WTC11 (cell line): ENCODE data around the gene ARHGAP45. TPM values are rescaled to one million over a fixed set of nuclear protein-coding genes. Genes with fewer than 3 reads are reported as not detected.

ENCODE experiments used
- ATAC-seq: fragments of 200-7000 bp; cut with Tn5 transposase; 2 replicates; pipeline ENCODE4 v1.10.0; 2021; ENCODE audit warnings: mild to moderate bottlenecking, moderate library complexity
- CTCF ChIA-PET: fragments of 300-600 bp; sonication (Branson Sonifier 250); formaldehyde crosslinking; loops from one replicate; lab custom pipeline; 2021; ENCODE audit warnings: antibody characterized with exemption; lab: Charles Lee
- POLR2A ChIA-PET: fragments of 350-600 bp; sonication (Branson Sonifier 250); formaldehyde crosslinking; loops from one replicate; lab custom pipeline; 2021; ENCODE audit warnings: antibody characterized with exemption; lab: Charles Lee
- DNase-seq: peaks from one replicate; pipeline ENCODE4 v3.0.0; 2021; ENCODE audit warnings: low spot score
- H3K27ac Mint-ChIP-seq: 2 replicates; pipeline ENCODE4 v1.8.0; 2021; ENCODE audit warnings: mixed read lengths
- H3K27me3 Mint-ChIP-seq: 2 replicates; pipeline ENCODE4 v1.8.0; 2021; ENCODE audit warnings: low read depth, mild to moderate bottlenecking, moderate library complexity, mixed read lengths
- H3K36me3 Mint-ChIP-seq: 2 replicates; pipeline ENCODE4 v1.8.0; 2021; ENCODE audit warnings: mixed read lengths
- H3K4me1 Mint-ChIP-seq: 2 replicates; pipeline ENCODE4 v1.8.0; 2022; ENCODE audit warnings: mixed read lengths
- H3K4me3 Mint-ChIP-seq: 2 replicates; pipeline ENCODE4 v1.8.0; 2021; ENCODE audit warnings: mild to moderate bottlenecking, moderate library complexity, mixed read lengths
- H3K9me3 Mint-ChIP-seq: 2 replicates; pipeline ENCODE4 v1.8.0; 2021; ENCODE audit warnings: mixed read lengths
- JAZF1 ChIP-seq: fragments of 250-450 bp; sonication (Bioruptor Pico); IDR thresholded peaks from 2 replicates; pipeline ENCODE4 v1.9.0; 2021; ENCODE audit warnings: moderate library complexity, mild to moderate bottlenecking, inconsistent platforms
- PRRX2 ChIP-seq: fragments of 250-450 bp; sonication (Bioruptor Pico); IDR thresholded peaks from 2 replicates; pipeline ENCODE4 v1.8.0; 2021; ENCODE audit warnings: mild to moderate bottlenecking
- TEAD4 ChIP-seq: sonication (generic); formaldehyde crosslinking; IDR thresholded peaks from 2 replicates; pipeline ENCODE4 v1.8.0; 2022; ENCODE audit warnings: mild to moderate bottlenecking, missing genetic modification reagents
- ZNF232 ChIP-seq: sonication (generic); formaldehyde crosslinking; IDR thresholded peaks from 2 replicates; pipeline ENCODE4 v1.8.0; 2022; ENCODE audit warnings: mild to moderate bottlenecking, missing genetic modification reagents
- ZNF671 ChIP-seq: fragments of 250-450 bp; sonication (Bioruptor Pico); IDR thresholded peaks from 2 replicates; pipeline ENCODE4 v1.8.0; 2021; ENCODE audit warnings: mild to moderate bottlenecking
- total RNA-seq: library from RNA; stranded (reverse); gene quantifications from 3 replicates; pipeline ENCODE4 v1.2.3, GENCODE V29; 2021
- TF ChIP-seq, protein P1 (sequence below): sonication (generic); formaldehyde crosslinking; conservative IDR thresholded peaks from 2 replicates; pipeline ENCODE4 v1.8.1; 2023; ENCODE audit warnings: mild to moderate bottlenecking, low read depth, missing genetic modification reagents, moderate library complexity
- TF ChIP-seq, protein P2 (sequence below): sonication (generic); formaldehyde crosslinking; IDR thresholded peaks from 2 replicates; pipeline ENCODE4 v1.8.1; 2022; ENCODE audit warnings: mild to moderate bottlenecking, moderate library complexity, missing genetic modification reagents
- TF ChIP-seq, protein P3 (sequence below): fragments of 250-450 bp; sonication (Bioruptor Pico); conservative IDR thresholded peaks from 2 replicates; pipeline ENCODE4 v1.9.0; 2021; ENCODE audit warnings: mild to moderate bottlenecking
- TF ChIP-seq, protein P4 (sequence below): sonication (generic); formaldehyde crosslinking; IDR thresholded peaks from 2 replicates; pipeline ENCODE4 v1.8.0; 2023; ENCODE audit warnings: missing genetic modification reagents
- TF ChIP-seq, protein P5 (sequence below): fragments of 250-450 bp; sonication (Bioruptor Pico); IDR thresholded peaks from 2 replicates; pipeline ENCODE4 v1.9.0; 2021; ENCODE audit warnings: mild to moderate bottlenecking
- TF ChIP-seq, protein P6 (sequence below): sonication (generic); formaldehyde crosslinking; IDR thresholded peaks from 2 replicates; pipeline ENCODE4 v1.8.1; 2023; ENCODE audit warnings: mild to moderate bottlenecking, moderate library complexity, missing genetic modification reagents
- TF ChIP-seq, protein P7 (sequence below): sonication (generic); formaldehyde crosslinking; IDR thresholded peaks from 2 replicates; pipeline ENCODE4 v1.8.1; 2023; ENCODE audit warnings: mild to moderate bottlenecking, missing genetic modification reagents

Gene ARHGAP45
- total RNA-seq, 1 experiment from 2014 or later: 40.9 TPM

DNA sequence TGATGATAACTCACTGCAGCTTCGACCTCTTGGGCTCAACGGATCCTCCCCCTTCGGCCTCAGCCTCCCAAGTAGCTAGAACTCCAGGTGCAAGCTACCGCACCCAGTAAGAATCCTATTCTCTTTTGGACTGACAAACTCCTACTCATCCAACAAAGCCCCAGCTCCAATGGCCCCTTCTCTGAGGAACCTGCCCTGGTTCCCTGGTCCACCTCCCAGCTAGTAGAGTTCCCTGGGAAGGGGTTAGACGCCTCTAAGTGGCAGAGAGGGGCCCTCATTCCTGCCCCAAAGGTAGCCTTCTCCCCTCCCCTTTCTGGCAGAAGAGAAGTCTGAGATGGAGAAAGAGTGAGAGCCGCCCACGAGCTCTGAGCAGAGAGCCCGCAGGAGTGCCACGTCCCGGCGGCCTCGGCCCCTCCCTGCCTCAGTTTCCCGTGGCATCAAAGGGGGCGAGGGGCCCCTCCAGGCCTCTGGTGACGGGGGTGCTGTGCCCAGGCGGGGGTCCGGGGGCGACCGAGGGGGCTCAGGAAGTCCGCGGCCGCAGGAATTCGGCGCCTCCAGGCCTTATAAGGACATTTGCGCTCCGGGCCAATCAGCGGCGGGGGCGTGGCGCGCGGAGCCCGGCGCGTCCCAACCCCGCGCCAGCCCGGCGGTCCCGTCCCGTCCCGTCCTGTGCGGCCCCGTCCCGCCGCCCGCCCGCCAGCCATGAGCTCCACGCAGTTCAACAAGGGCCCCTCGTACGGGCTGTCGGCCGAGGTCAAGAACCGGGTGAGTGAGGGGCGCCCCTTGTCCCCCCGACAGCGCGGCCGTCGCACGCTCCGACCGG is 40.8 kb upstream of the ARHGAP45 start, which contains the start of gene CNN2 (continued):
- TF ChIP-seq, protein P1, sequence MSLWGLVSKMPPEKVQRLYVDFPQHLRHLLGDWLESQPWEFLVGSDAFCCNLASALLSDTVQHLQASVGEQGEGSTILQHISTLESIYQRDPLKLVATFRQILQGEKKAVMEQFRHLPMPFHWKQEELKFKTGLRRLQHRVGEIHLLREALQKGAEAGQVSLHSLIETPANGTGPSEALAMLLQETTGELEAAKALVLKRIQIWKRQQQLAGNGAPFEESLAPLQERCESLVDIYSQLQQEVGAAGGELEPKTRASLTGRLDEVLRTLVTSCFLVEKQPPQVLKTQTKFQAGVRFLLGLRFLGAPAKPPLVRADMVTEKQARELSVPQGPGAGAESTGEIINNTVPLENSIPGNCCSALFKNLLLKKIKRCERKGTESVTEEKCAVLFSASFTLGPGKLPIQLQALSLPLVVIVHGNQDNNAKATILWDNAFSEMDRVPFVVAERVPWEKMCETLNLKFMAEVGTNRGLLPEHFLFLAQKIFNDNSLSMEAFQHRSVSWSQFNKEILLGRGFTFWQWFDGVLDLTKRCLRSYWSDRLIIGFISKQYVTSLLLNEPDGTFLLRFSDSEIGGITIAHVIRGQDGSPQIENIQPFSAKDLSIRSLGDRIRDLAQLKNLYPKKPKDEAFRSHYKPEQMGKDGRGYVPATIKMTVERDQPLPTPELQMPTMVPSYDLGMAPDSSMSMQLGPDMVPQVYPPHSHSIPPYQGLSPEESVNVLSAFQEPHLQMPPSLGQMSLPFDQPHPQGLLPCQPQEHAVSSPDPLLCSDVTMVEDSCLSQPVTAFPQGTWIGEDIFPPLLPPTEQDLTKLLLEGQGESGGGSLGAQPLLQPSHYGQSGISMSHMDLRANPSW: no peak
- TF ChIP-seq, protein P2, sequence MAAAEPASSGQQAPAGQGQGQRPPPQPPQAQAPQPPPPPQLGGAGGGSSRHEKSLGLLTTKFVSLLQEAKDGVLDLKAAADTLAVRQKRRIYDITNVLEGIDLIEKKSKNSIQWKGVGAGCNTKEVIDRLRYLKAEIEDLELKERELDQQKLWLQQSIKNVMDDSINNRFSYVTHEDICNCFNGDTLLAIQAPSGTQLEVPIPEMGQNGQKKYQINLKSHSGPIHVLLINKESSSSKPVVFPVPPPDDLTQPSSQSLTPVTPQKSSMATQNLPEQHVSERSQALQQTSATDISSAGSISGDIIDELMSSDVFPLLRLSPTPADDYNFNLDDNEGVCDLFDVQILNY: peak; percentile 40; the same call in 1 of the 2 replicates
- TF ChIP-seq, protein P3, sequence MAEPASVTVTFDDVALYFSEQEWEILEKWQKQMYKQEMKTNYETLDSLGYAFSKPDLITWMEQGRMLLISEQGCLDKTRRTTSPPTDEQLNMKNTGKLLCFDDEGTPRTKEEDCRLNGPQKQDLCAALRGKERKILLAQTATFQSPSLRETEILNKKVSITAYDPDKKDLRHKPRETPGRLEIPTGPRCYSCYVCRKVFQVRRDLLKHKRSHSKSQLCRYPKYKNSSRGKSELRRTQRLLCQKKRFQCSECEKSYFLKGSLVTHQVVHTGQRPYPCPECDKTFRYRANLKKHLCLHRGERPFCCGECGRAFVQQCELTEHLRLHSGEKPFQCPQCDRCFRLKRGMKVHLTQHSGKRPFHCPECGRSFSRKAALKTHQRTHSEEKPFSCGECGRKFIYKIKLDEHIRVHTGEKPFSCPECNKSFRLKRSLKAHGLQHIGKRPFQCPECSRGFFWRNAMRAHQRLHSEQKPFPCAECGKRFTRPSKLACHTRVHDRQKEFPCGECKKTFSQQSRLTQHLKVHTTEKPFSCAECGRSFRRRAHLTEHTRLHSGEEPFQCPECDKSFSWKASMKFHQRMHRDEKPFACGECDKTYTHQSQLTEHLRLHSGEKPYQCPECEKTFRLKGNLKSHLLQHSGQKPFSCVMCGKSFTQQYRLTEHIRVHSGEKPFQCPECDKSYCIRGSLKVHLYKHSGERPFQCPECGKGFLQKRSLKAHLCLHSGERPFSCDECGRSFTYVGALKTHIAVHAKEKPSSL: no peak
- TF ChIP-seq, protein P4, sequence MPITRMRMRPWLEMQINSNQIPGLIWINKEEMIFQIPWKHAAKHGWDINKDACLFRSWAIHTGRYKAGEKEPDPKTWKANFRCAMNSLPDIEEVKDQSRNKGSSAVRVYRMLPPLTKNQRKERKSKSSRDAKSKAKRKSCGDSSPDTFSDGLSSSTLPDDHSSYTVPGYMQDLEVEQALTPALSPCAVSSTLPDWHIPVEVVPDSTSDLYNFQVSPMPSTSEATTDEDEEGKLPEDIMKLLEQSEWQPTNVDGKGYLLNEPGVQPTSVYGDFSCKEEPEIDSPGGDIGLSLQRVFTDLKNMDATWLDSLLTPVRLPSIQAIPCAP (CRISPR knock-in tag): no peak
- no peak for TF ChIP-seq JAZF1
- TF ChIP-seq, protein P5, sequence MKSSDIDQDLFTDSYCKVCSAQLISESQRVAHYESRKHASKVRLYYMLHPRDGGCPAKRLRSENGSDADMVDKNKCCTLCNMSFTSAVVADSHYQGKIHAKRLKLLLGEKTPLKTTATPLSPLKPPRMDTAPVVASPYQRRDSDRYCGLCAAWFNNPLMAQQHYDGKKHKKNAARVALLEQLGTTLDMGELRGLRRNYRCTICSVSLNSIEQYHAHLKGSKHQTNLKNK: no peak
- TF ChIP-seq, protein P6, sequence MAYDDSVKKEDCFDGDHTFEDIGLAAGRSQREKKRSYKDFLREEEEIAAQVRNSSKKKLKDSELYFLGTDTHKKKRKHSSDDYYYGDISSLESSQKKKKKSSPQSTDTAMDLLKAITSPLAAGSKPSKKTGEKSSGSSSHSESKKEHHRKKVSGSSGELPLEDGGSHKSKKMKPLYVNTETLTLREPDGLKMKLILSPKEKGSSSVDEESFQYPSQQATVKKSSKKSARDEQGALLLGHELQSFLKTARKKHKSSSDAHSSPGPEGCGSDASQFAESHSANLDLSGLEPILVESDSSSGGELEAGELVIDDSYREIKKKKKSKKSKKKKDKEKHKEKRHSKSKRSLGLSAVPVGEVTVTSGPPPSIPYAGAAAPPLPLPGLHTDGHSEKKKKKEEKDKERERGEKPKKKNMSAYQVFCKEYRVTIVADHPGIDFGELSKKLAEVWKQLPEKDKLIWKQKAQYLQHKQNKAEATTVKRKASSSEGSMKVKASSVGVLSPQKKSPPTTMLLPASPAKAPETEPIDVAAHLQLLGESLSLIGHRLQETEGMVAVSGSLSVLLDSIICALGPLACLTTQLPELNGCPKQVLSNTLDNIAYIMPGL (CRISPR knock-in tag): peak; percentile 73; the same call in 1 of the 2 replicates
- TF ChIP-seq, protein P7, sequence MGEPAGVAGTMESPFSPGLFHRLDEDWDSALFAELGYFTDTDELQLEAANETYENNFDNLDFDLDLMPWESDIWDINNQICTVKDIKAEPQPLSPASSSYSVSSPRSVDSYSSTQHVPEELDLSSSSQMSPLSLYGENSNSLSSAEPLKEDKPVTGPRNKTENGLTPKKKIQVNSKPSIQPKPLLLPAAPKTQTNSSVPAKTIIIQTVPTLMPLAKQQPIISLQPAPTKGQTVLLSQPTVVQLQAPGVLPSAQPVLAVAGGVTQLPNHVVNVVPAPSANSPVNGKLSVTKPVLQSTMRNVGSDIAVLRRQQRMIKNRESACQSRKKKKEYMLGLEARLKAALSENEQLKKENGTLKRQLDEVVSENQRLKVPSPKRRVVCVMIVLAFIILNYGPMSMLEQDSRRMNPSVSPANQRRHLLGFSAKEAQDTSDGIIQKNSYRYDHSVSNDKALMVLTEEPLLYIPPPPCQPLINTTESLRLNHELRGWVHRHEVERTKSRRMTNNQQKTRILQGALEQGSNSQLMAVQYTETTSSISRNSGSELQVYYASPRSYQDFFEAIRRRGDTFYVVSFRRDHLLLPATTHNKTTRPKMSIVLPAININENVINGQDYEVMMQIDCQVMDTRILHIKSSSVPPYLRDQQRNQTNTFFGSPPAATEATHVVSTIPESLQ (CRISPR knock-in tag): no peak

DNA sequence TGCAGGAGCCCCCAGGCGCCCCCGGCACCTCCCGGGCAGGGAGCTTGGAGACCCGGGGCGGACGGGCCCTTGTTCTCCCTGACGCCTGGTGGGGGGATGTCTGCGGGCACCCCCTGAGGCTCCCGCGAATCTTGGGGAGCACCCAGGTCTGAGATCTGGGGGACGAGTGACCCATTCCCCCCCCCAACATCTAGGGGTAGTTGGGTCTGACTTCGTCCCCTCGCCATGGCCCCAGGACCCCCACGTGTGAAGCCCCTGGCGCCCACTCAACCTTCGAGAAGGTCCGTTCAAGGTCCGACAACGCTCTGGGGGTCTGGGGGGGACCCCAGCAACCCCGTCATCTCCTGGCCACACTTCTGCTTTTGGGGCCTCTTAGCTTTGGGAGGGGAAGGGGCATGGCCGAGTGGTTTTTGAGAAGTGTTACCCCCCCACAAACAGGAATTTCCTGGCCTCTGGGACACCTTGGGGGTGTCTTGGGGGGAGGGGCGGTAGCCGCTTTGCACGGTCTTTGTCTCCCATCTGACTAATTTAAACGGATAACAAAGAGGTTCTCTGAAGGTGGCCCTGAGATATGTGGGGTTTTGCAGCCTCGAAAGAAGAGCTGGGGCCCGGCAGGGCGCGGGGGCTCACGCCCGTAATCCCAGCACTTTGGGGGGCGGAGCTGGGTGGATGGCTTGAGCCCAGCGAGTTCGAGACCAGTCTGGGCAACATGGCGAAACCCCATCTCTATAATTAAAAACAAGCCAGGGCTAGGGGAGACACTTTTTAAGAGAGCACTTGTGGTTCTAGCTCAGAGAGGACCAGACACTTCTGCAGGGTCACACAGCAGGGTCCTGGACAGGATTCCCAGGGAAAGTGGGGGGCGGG is 40.0 kb upstream of the ARHGAP45 start:
- Mint-ChIP-seq H3K27me3 (no peaks in the 10 kb centered on the region), H3K36me3 (peaks cover 9% of the 10 kb centered on the region), H3K9me3 (no peaks in the 10 kb centered on the region), H3K27ac (peak overlapping the region; percentile 88), H3K4me1 (peaks cover 3% of the 10 kb centered on the region), H3K4me3 (peak overlapping the region; percentile 92)
- no peak for DNase-seq
- ATAC-seq: no peak
- TF ChIP-seq ZNF232 (CRISPR knock-in tag) (no peak), ZNF671 (CRISPR knock-in tag) (0 out of 2 replicates have a peak, but pooled peaks have one; percentile 35), PRRX2 (CRISPR knock-in tag) (0 out of 2 replicates have a peak, but pooled peaks have one; percentile 26), TEAD4 (0 out of 2 replicates have a peak, but pooled peaks have one; percentile 10)
- TF ChIP-seq, protein P6 (CRISPR knock-in tag): peak; percentile 32; the same call in 1 of the 2 replicates
- ChIA-PET POLR2A (interaction anchor here (0.7 to 6.8 kb wide), 13 partner anchors 8 to 105 kb away, joined by 3 to 70 read pairs (median 4); partner anchors contain the start of genes ABCA7 and ARHGAP45), CTCF (interaction anchor here (0.5 to 4.3 kb wide), 14 partner anchors 10 to 508 kb away, joined by 3 to 33 read pairs (median 4); partner anchors contain the start of genes ABCA7 and ARHGAP45)
